Testis (tissue), 2 donors: ENCODE measurements around the gene DACH1.

ENCODE experiments used
- POLR2A ChIP-seq: fragments of 450-650 bp; IDR thresholded peaks from one replicate; pipeline ENCODE4 v1.6.1; 2017; ENCODE audit warnings: antibody characterized with exemption, mild to moderate bottlenecking, moderate library complexity
- TF ChIP-seq, protein P1 (sequence below), 3 experiments: fragments of 450-650 bp in 2 of 3; fragments of 200-600 bp in 1 of 3; sonication (generic) in 1 of 3; IDR thresholded peaks; one replicate each; pipeline ENCODE4 v1.5.1; 2016 to 2019; ENCODE audit warnings: antibody characterized with exemption in 3 of 3, mild to moderate bottlenecking in 2 of 3, moderate library complexity in 1 of 3

DNA sequence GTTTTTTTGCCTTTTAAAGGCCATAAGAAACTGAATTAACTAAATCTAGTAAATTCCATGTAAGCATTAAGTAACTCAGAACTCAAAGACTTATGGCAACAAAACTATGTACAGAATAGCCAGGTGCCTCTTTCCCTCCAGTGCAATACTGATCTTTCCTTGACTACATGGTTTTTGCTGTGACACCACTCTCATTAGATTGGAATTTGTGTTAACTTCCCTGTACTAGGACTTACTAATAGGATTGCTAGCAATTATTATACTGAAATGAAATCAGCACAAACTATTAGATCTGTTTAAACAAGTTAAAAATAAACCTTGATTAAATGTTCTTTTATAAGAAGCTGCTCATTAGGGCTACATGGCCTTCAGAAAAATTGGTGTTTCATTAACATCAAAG is 96.3 kb downstream of the DACH1 start:
- TF ChIP-seq POLR2A, result no peak
- TF ChIP-seq, protein P1, sequence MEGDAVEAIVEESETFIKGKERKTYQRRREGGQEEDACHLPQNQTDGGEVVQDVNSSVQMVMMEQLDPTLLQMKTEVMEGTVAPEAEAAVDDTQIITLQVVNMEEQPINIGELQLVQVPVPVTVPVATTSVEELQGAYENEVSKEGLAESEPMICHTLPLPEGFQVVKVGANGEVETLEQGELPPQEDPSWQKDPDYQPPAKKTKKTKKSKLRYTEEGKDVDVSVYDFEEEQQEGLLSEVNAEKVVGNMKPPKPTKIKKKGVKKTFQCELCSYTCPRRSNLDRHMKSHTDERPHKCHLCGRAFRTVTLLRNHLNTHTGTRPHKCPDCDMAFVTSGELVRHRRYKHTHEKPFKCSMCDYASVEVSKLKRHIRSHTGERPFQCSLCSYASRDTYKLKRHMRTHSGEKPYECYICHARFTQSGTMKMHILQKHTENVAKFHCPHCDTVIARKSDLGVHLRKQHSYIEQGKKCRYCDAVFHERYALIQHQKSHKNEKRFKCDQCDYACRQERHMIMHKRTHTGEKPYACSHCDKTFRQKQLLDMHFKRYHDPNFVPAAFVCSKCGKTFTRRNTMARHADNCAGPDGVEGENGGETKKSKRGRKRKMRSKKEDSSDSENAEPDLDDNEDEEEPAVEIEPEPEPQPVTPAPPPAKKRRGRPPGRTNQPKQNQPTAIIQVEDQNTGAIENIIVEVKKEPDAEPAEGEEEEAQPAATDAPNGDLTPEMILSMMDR (IDR thresholded peaks at IDR 0.05), result no peak
